Measurements from ENCODE around the gene CTNNBIP1.
"Not testable (repeated sequence)": the region's sequence is repeated elsewhere in the genome, so short reads cannot be mapped to it uniquely, and the experiment has no call there.

Gene CTNNBIP1

GRCh38 chr1:9803003-9803918 is 106.8 kb downstream of the CTNNBIP1 start:
- DNase-seq (ENCODE audit: low spot score) = not testable (repeated sequence)

GRCh38 chr1:9801909-9802308 is 108.2 kb downstream of the CTNNBIP1 start:
- DNase-seq (ENCODE audit: low spot score) = no peak
